ENCODE data around the gene P2RX3.

DNA sequence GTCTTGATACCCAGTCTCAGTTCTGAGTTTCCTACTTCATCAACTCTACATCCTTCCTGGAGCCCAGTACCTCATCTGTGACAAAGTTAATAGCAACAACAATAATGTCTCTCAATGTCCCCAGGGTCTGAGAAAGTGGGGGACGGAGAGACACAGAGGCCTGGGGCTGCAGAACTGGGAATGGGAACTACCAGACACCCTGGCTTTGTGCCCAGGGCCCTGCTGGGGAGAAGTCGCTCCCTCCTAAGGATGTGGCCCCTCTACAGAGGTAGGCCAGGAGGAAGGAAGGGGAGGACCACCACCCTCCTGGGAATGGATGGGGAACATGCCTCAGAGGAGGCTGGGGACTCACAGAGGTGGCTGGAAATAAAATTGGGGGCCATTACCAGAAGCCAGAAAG, 37.3 kb downstream of the P2RX3 start:
- TF ChIP-seq, protein P1, sequence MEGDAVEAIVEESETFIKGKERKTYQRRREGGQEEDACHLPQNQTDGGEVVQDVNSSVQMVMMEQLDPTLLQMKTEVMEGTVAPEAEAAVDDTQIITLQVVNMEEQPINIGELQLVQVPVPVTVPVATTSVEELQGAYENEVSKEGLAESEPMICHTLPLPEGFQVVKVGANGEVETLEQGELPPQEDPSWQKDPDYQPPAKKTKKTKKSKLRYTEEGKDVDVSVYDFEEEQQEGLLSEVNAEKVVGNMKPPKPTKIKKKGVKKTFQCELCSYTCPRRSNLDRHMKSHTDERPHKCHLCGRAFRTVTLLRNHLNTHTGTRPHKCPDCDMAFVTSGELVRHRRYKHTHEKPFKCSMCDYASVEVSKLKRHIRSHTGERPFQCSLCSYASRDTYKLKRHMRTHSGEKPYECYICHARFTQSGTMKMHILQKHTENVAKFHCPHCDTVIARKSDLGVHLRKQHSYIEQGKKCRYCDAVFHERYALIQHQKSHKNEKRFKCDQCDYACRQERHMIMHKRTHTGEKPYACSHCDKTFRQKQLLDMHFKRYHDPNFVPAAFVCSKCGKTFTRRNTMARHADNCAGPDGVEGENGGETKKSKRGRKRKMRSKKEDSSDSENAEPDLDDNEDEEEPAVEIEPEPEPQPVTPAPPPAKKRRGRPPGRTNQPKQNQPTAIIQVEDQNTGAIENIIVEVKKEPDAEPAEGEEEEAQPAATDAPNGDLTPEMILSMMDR (IDR thresholded peaks at IDR 0.05 in 8 of 11, conservative IDR thresholded peaks at IDR 0.05 in 3 of 11), result no peak
- TF ChIP-seq POLR2A (IDR thresholded peaks at IDR 0.05), result no peak

Measured in spleen (tissue), 7 donors.